ENCODE data around the gene DCANP1.

Gene DCANP1

DNA sequence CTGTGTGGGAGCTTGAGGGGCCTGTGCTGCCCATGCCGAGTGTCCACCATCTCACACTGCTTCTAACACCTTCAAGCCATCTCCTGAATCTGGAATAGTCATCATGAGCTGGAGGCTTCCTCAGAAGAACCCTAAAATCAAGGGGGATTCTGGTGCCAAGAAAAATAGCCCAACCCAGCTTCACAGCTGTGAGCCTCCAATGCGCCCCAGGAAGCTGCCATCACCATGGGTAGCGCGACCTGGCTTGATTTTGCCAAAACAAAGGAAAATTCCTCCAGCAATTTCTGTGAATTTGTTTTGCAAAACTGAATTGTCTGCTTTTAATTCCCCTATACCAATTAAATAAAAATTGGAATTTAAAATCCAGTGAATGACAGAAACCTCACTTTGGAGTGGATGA, 11.2 kb upstream of the DCANP1 start:
- in situ Hi-C loops (cut with MboI; ENCODE audit: low sequenced_read_pairs): no loop called here

- in situ Hi-C loops (cut with MboI; ENCODE audit: low sequenced_read_pairs): no loop called here
Measured at GRCh38 chr5:135457424-135458071, 10.4 kb upstream of the DCANP1 start.

DNA sequence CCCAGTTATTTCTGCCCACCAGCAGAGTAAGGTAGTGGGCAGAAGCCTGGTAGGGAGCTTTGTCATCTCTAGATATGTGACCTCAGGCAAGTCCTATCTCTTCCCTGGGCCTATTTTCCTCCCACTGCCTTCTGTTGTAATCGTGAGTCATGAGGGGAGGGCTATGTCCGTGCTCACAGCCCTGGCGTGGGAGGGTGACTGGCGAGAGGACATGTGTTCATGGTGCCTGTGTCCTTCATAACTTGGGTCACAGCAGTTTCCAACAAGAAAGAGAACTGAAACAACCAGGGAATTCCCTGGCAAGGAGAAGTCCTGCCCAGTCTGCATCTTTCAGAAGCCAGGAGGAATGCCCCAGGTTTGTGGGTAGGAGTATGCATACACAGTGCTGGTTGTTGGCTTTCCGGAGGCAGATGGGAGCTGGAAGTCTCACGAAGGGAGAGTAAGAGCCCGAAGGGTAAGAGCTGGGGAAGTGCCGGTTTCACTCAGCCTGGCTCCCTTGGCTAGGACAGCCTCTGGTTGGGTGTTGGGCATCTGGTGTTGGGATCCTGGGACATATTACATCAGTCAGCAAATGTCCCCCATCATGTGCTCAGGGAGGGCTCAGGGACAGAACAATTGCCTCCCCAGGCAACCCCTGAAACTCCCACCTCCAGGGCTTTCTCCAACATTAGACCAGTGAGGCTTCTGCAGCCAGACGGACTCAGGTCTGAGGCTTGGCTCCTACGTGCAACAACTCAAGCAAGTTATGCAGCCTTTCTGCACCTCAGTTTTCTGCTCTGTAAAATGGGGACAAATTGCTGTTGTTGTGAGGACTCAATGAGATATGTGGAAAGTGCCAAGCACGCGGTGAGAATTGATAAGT, 9.3 kb upstream of the DCANP1 start:
- in situ Hi-C loops (cut with MboI; ENCODE audit: low sequenced_read_pairs): no loop called here

- in situ Hi-C loops (cut with MboI; ENCODE audit: low sequenced_read_pairs): no loop called here
Measured at GRCh38 chr5:135455876-135456237, 8.7 kb upstream of the DCANP1 start.

DNA sequence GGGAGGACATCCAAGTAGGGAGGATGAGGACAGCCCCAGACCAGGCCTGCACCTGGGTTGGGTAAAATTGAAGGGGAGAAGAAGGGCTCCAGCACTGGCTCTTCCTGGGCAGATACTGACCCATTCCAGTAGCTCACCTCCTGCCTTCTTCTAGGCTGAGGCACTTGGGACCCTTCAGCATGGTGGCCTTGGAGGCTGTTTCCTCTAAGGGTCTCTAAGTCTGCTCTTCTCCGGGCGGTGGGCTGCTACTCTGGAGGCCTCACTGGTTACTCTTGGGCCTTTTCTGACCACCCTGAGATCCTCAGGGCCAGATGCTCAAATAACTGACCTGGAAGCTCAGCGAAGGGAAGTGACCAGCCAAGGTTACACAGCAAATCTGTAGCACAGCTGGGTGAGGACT, 7.8 kb upstream of the DCANP1 start:
- in situ Hi-C loops (cut with MboI; ENCODE audit: low sequenced_read_pairs): no loop called here

- in situ Hi-C loops (cut with MboI; ENCODE audit: low sequenced_read_pairs): no loop called here
Measured at GRCh38 chr5:135453613-135454012, 6.5 kb upstream of the DCANP1 start.

DNA sequence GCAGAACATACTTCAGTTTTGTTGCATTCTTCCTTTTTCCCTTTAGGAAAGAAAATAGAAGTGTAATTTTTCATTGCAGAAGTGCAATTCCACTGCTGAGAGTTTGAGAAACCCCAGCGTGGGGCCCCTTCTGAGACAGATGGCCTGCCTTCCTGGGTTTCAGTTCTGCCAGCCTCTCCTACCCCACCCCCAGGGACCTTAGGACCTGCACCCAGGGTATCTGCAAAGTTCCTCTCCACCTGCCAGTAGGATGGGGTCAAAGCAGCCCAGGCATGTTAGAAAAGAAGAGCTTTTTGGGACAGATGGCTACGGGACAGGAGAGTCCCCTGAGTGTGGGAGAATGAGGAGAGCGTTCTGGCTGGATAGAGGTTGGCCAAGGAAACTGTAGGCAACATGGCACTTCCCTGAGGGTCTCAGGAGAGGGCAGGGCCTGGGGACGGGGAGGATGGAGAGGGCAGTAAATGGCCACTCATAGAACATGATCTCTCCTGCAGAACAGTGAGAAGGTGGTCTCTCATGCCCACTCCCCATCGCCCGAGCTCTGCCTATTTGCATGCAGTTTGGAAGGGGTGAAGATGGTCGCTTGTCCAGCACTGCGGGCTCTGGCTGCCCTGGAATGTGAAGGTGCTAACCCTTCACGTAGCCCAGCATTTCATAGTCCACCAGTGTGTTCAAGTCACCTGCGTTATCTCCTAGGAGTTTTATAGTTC, 5.3 kb upstream of the DCANP1 start, which contains the start of gene TIFAB:
Gene TIFAB (minus strand): TSS at position 31 of the 710 bp plus-strand sequence. CDS start 2,412 bp downstream, outside the sequence.
- in situ Hi-C loops (cut with MboI; ENCODE audit: low sequenced_read_pairs): no loop called here

DNA sequence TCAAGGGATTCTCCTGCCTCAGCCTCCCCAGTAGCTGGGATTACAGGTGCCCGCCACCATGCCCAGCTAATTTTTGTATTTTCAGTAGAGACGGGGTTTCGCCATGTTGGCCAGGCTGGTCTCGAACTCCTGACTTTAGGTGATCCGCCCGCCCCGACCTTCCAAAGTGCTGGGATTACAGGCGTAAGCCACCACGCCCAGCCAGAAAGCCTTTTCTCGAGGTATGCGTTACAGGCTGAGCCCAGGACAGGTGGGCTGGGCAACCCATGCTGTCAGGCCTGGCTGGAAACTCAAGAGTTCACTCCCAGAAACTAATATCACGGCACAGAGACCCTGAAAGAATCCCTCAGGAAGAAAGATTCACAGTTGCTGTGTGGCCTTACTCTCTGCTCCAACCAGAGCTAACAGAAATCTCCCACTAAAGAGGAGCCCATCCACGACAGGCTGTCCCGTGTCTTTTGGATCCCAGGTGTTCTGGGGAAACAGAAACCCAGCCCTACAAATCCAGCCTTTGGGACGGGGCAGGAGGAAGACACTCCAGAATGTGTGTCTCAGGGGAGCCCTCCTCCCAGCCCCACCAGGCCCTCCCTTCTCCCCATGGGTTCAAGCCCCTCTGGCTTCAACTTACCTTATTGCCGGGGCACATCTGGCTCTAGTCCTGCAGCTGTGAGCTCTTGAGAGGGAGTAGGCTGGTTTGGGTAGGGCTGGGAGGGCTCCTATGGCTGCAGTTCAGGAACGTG, 4.6 kb upstream of the DCANP1 start:
- in situ Hi-C loops (cut with MboI; ENCODE audit: low sequenced_read_pairs): no loop called here

GRCh38 chr5:135450952-135451351, 3.8 kb upstream of the DCANP1 start:
- in situ Hi-C loops (cut with MboI; ENCODE audit: low sequenced_read_pairs): no loop called here

DNA sequence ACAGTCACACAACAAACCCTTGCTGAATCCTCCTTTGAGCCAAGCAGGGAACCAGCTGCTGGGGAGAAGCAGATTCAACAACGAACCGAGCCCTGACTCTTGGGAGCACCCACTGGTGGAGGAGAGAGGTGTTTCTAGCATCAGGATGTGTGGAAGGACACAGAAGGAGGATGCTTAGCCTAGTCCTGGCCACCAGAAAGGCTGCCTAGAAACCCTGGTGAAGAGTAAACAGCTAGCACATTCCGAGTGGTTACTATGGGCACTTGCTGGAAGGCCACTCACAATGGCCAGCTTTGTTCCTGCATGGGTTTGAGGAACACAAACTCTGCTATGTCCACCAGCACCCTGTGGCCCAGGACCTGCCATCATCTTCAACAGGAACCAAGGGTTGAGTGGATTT, 3.2 kb upstream of the DCANP1 start:
- in situ Hi-C loops (cut with MboI; ENCODE audit: low sequenced_read_pairs): no loop called here

- in situ Hi-C loops (cut with MboI; ENCODE audit: low sequenced_read_pairs): no loop called here
Measured at GRCh38 chr5:135449644-135450043, 2.5 kb upstream of the DCANP1 start.

DNA sequence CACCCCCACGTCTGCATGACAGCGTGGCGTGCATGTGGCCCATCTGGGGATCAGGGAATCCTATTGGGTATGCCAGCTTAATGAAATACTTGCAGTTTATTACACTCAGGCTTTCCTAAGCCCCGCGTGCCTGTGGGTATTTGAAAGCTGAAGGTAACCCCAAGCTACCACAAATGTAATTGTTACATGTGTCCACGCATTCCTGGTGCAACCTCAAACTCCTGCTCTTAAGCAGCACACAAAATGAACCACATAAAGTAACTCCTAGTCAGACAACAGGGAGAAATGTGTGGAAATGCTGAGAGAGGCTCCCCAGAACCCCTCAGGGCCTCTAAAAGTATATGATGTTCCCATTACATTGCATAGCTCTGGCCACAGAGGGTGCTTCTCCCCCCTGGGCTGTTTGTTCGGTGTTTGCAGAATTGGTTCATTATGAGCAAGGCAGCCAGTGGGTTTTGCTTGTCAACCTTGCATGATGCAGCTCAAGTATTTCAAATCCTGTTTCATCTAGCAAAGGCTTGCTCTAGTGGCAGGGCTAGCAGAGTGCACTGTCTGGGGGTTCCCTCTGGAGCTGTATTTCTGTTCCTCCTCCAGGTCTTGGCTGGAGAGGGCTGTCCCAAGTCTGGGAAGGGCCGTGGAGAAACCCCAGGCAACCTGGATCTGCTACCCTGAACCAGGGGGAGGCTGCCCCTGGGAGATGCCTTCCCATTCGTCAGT, 1.8 kb upstream of the DCANP1 start:
- in situ Hi-C loops (cut with MboI; ENCODE audit: low sequenced_read_pairs): no loop called here

DNA sequence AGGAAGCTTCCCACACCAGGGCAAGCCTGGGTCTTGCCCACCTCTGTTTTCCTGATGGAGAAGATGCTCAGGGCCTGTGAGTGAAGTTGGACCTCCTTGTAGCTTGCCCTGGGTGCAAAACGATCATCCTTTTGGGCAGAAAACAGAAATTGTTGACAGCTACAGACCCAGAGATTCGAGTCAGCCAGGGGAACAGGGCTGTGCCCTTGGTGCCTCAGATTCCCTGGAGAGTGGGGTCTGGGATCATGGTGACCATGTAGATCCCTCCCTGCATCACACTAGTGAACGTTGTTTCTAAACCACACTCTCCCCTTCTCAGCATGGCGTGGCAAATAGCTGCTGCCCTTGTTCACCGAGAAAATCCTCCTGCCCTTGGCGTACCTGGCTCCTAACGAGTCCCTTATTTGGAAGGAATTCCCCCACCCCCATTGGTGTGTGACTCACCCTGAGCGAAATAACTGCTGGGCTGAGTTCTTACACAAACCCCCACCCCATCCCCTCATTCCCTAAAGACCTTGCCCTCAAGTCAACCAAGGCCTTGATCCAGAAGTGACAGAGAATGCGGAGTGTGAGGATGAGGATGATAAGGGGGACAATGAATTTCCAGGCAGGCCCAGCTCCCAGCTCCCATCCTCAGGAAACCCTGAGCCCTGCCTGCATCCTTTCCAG, 1.1 kb upstream of the DCANP1 start:
- in situ Hi-C loops (cut with MboI; ENCODE audit: low sequenced_read_pairs): no loop called here

DNA sequence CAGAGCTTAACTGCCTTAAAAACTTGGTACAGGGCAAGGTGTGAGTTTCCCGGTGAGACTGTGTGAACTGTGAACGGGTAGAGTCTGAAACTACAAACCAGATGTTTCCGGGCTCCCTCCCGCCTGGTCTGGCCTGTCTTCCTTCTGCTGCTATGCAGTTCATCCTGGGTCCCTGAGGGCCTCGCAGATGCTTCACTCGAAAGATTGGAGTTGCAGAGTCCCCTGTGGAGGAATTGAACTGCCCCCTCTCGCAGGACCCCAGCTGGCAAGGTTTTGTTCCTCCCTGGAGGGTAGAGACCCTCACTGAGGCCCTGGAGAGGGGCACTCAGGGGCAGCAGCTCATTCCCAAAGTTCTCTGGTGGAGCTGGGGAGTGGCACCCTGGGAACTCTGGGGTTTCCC, 533 bp downstream of the DCANP1 start:
- in situ Hi-C loops (cut with MboI; ENCODE audit: low sequenced_read_pairs): no loop called here

GRCh38 chr5:135446206-135446605, 942 bp downstream of the DCANP1 start:
- in situ Hi-C loops (cut with MboI; ENCODE audit: low sequenced_read_pairs): no loop called here

DNA sequence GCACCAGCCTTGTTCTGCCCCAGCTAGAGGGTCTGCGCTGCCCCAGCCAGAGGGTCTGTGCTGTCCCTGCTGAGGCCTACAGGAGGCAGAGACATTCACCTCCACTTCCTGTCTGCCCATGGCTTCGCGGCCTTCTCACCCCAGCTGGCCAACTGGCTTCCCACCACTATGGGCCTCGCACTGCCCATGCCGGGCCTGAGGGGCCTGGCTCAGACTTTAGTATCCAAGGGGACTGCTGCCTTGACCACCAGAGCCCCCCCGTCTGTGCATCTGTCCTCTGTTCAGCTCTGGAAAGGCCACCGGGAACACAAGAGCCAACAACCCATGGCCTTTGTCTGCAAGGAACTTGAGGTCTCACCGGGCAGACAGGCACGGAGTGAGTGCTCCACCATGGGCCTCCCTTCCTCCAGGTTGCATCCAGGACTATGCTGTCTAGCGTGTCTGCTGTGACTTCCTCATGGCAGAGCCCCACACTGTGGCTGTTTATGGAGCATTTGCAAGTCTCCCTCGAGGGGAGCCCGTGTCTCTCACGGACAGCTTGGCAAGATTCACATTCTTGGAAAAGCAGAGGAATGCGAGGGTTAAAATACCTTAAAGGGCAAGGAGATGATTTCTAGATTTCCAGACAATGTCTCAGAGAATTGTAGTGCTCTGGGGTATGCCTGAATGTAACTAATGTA, 1.7 kb downstream of the DCANP1 start:
- in situ Hi-C loops (cut with MboI; ENCODE audit: low sequenced_read_pairs): no loop called here

DNA sequence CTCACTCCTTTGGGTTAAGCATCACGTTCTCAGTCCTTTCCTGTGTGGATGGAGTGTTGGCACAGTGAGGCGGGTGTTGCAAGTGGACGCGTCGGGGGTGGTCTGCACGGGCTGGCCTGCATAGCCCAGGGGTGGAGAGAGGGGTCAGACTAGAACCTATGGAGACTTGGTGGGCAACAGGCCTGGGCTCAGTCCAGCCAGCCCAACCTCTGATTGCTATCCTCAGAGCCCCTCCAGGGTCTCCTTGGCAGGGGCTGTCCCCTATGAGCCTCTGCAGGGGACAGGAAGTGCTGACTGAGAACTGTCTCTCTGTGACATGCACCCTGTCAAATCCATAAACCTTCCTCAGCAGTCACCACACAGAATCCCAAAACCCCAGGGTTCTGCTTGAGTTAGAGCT, 2.3 kb downstream of the DCANP1 start:
- in situ Hi-C loops (cut with MboI; ENCODE audit: low sequenced_read_pairs): no loop called here

DNA sequence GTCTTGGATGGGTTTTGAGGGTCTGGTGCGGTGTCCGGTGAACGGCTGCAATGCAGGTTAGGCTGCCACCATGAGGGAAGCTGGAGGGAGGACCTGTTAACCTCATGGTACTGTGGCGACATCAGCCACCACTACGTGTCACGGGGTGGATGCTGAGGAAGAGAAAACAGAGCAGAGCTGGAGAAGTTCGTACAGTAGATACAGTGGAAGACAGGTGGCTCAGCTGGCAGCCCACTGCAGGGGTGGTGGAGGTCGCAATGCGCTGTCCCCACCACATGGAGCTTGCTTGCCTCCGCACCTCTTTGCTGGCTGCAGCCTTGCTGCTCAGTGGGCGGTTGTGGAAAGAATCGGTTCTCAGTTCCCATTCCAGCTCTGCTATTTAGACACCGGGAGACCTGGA, 2.8 kb downstream of the DCANP1 start:
- in situ Hi-C loops (cut with MboI; ENCODE audit: low sequenced_read_pairs): no loop called here

All from hTERT RPE-1 (cell line).